Breast epithelium (tissue), 4 donors: Measurements from ENCODE around the gene CNOT8. TPM values are rescaled to one million over a fixed set of nuclear protein-coding genes. Genes with fewer than 3 reads are reported as not detected.

ENCODE experiments used
- DNase-seq, 2 donors: peaks; one replicate each; pipeline ENCODE4 v3.0.0-alpha.2; 2019; ENCODE audit warnings: low spot score in 2 of 2
- H3K27ac ChIP-seq, 2 donors: fragments of 200-600 bp; sonication (generic) in 1 of 2; one replicate each; pipeline ENCODE4 v1.5.1; 2016 to 2019; ENCODE audit warnings: mild to moderate bottlenecking in 1 of 2
- H3K27me3 ChIP-seq, 2 donors: fragments of 200-600 bp; sonication (generic) in 1 of 2; one replicate each; pipeline versions ENCODE4 v1.5.1 to v1.6.0; 2017 to 2019; ENCODE audit warnings: control low read depth in 1 of 2, mild to moderate bottlenecking in 1 of 2
- H3K36me3 ChIP-seq: fragments of 200-600 bp; one replicate; pipeline ENCODE4 v1.5.1; 2019
- H3K4me1 ChIP-seq, 2 donors: fragments of 200-600 bp; sonication (generic); one replicate each; pipeline ENCODE4 v1.5.1; 2016 to 2019; ENCODE audit warnings: control low read depth in 1 of 2
- H3K4me3 ChIP-seq, 3 donors: fragments of 200-600 bp; sonication (generic); 1 replicate in 2 of 3; 2 replicates in 1 of 3; pipeline ENCODE4 v1.5.1; 2016 to 2019; ENCODE audit warnings: mild to moderate bottlenecking in 3 of 3, moderate library complexity in 2 of 3
- H3K9me3 ChIP-seq, 2 donors: fragments of 200-600 bp; sonication (generic) in 1 of 2; one replicate each; pipeline ENCODE4 v1.5.1; 2016 to 2019; ENCODE audit warnings: control low read depth in 1 of 2
- CTCF ChIP-seq, 3 donors: fragments of 450-650 bp; IDR thresholded peaks; one replicate each; pipeline ENCODE4 v1.5.1; 2016 to 2017; ENCODE audit warnings: antibody characterized with exemption in 3 of 3, mild to moderate bottlenecking in 3 of 3, moderate library complexity in 3 of 3
- POLR2A ChIP-seq: fragments of 450-650 bp; IDR thresholded peaks from one replicate; pipeline ENCODE4 v1.6.1; 2016; ENCODE audit warnings: antibody characterized with exemption, mild to moderate bottlenecking, moderate library complexity
- POLR2AphosphoS5 ChIP-seq, 3 donors: sonication (generic); formaldehyde crosslinking; IDR thresholded peaks; one replicate each; pipeline ENCODE4 v1.6.1; 2017; ENCODE audit warnings: antibody characterized with exemption in 3 of 3
- intact Hi-C: fragments of 100-400 bp; cut with DNase I; formaldehyde crosslinking; loops from one replicate; pipeline ENCODE4 v1.15.1; 2023; ENCODE audit warnings: low total_unique reads
- total RNA-seq, 3 donors: library from RNA; depleted of rRNA; stranded (reverse); fragments of >200 nt; gene quantifications; one replicate each; pipeline ENCODE4 v1.1.0, GENCODE V29; 2016

CNOT8 gene
- total RNA-seq, 3 donors from 2014 or later: 78.7 to 180 (median 84.7) TPM

DNA sequence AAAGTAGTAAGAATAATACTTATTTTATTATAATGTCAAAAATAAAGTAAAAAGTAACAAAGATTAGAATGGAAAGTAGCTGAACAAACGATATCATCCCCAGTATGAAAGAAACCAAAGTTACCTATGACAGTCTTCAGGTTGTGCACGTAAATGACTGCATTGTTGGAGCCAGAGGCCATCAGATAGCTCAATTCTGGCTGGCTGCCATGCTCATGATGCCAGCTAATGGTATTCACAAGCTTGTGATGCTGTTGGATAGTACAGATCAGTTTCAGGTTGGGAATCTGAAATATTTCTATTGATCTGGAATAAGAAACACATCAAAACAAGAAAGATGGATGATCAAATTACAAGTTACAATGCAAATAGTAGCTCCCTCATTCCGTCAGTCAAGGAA is 58.4 kb downstream of the CNOT8 start:
- TF ChIP-seq POLR2AphosphoS5 (IDR thresholded peaks at IDR 0.05): no peak
- no peak for TF ChIP-seq CTCF (IDR thresholded peaks at IDR 0.05)
- no peak for TF ChIP-seq POLR2A
- Histone ChIP-seq H3K27ac (no peak overlapping the region), H3K4me3 (no peak overlapping the region), H3K9me3 (no peaks in the 10 kb centered on the region), H3K27me3 (no peaks in the 10 kb centered on the region), H3K36me3 (no peaks in the 10 kb centered on the region), H3K4me1 (no peaks in the 10 kb centered on the region)
- intact Hi-C loops: no loop called here
- no peak for DNase-seq

- Histone ChIP-seq H3K36me3 (no peaks in the 10 kb centered on the region), H3K27me3 (no peaks in the 10 kb centered on the region), H3K27ac (no peak overlapping the region), H3K4me3 (no peak overlapping the region), H3K9me3 (no peaks in the 10 kb centered on the region), H3K4me1 (no peaks in the 10 kb centered on the region)
- TF ChIP-seq POLR2AphosphoS5 (IDR thresholded peaks at IDR 0.05) (no peak), POLR2A (no peak), CTCF (IDR thresholded peaks at IDR 0.05) (no peak)
- intact Hi-C loops: no loop called here
- DNase-seq: no peak
Measured at GRCh38 chr5:154917757-154918156, 59.3 kb downstream of the CNOT8 start.

GRCh38 chr5:154923441-154924430 is 65.3 kb downstream of the CNOT8 start:
- TF ChIP-seq CTCF (IDR thresholded peaks at IDR 0.05) (no peak), POLR2AphosphoS5 (IDR thresholded peaks at IDR 0.05) (no peak), POLR2A (no peak)
- intact Hi-C loops: no loop called here
- H3K4me3 ChIP-seq: no peak overlapping the region
- H3K9me3 ChIP-seq: no peaks in the 10 kb centered on the region
- no peak overlapping the region for H3K27ac ChIP-seq
- H3K36me3 ChIP-seq: no peaks in the 10 kb centered on the region
- no peaks in the 10 kb centered on the region for H3K27me3 ChIP-seq
- H3K4me1 ChIP-seq: no peaks in the 10 kb centered on the region
- no peak for DNase-seq

Other genes with a start within 250 kb of the CNOT8 start
- 100 to 1,000 TPM in 1 of 3 donors, 10 to 100 TPM in 2; 64.0 to 123 (median 73.7) TPM for gene LARP1, start 103.2 kb upstream of the CNOT8 start, total RNA-seq
- gene FAXDC2, start 8.0 kb upstream of the CNOT8 start, total RNA-seq: 100 to 1,000 TPM in 1 of 3 donors, 10 to 100 TPM in 2; 43.9 to 117 (median 52.5) TPM
- gene GEMIN5, start 79.6 kb downstream of the CNOT8 start, total RNA-seq: 10 to 100 TPM; 14.4 to 23.2 (median 19.3) TPM
- gene MRPL22, start 82.4 kb downstream of the CNOT8 start, total RNA-seq: 10 to 100 TPM; 12.1 to 23.4 (median 21.4) TPM
- gene KIF4B, start 155.1 kb downstream of the CNOT8 start, total RNA-seq: not detected